ENCODE results near the gene ERG. TPM values are rescaled to one million over a fixed set of nuclear protein-coding genes. Genes with fewer than 3 reads are reported as not detected.

Gene ERG
- total and polyA plus RNA-seq, 2 of the 13 experiments (the other 11 are each of a cell fraction or from before 2014, with no cell fraction given) = not detected

- POLR2A ChIA-PET = no interaction called here
- no peak overlapping the region for H3K27ac ChIP-seq (ENCODE audit: extremely low read length, insufficient read depth, low read length)
- no peak overlapping the region for H3K4me3 ChIP-seq (replicated peaks in 1 of 3; ENCODE audit: insufficient read depth in 1 of 3, low read depth in 2 of 3, low read length in 3 of 3)
- no peaks in the 10 kb centered on the region for H3K4me1 ChIP-seq (ENCODE audit: insufficient read depth, low read length)
- FAIRE-seq (no peak), ATAC-seq (no peak), DNase-seq (ENCODE audit: low spot score) (no peak)
- BruUV-seq (replicated peaks) = no TSS peak
- no peaks in the 10 kb centered on the region for H3K27me3 ChIP-seq (ENCODE audit: control insufficient read depth in 1 of 2, insufficient read depth in 2 of 2, low read length in 2 of 2)
- 2% methylated on average over 3 of the region's 3 CpGs for WGBS (ENCODE audit: low lambda C conversion rate)
- no peak overlapping the region for H3K4me2 ChIP-seq (ENCODE audit: low read depth, low read length)
- no peaks in the 10 kb centered on the region for H3K36me3 ChIP-seq (replicated peaks in 1 of 2; ENCODE audit: control insufficient read depth in 1 of 2, insufficient read depth in 2 of 2, low read length in 2 of 2)
- in situ Hi-C loops (cut with HindIII; ENCODE audit: extremely low pct_ligation_motif_present, low pct_unique_long_range_greater_than_20kb) (no loop called here), intact Hi-C loops (cut with micrococcal nuclease; ENCODE audit: unreplicated experiment) (no loop called here)
- H3K79me2 ChIP-seq (ENCODE audit: insufficient read depth, low read length) = no peaks in the 10 kb centered on the region
- CTCF ChIA-PET (ENCODE audit: low intra/inter-chr PET ratio, low total read pairs) = no interaction called here
- H3K9me3 ChIP-seq (ENCODE audit: low read length) = no peaks in the 10 kb centered on the region
- H2AFZ ChIP-seq (ENCODE audit: low read length) = no peak overlapping the region
- no peak overlapping the region for H3K9ac ChIP-seq (ENCODE audit: insufficient read depth, low read depth, low read length)
- H4K20me1 ChIP-seq (ENCODE audit: insufficient read depth, low read length) = no peaks in the 10 kb centered on the region
- TF ChIP-seq JUND (CRISPR knock-in tag; IDR thresholded peaks at IDR 0.05) (no peak), ZNF784 (CRISPR knock-in tag; IDR thresholded peaks at IDR 0.05; ENCODE audit: borderline replicate concordance) (no peak), MATR3 (CRISPR knock-in tag; IDR thresholded peaks at IDR 0.05) (no peak), NFAT5 (CRISPR knock-in tag; IDR thresholded peaks at IDR 0.05) (no peak), ZBED4 (CRISPR knock-in tag; IDR thresholded peaks at IDR 0.05; ENCODE audit: borderline replicate concordance) (no peak), ZSCAN12 (CRISPR knock-in tag; IDR thresholded peaks at IDR 0.05) (no peak), FUBP1 (CRISPR knock-in tag; IDR thresholded peaks at IDR 0.05; ENCODE audit: borderline replicate concordance) (no peak), CBX5 (CRISPR knock-in tag; IDR thresholded peaks at IDR 0.05; ENCODE audit: borderline replicate concordance) (no peak), IRF9 (CRISPR knock-in tag; IDR thresholded peaks at IDR 0.05; ENCODE audit: borderline replicate concordance) (no peak), MAFK (conservative IDR thresholded peaks at IDR 0.05 in 1 of 2, IDR thresholded peaks at IDR 0.05 in 1 of 2; ENCODE audit: low read length in 2 of 2) (no peak), PAWR (CRISPR knock-in tag; IDR thresholded peaks at IDR 0.05; ENCODE audit: borderline replicate concordance) (no peak)
Measured at GRCh38 chr21:38409907-38410306, 88.4 kb downstream of the ERG start.

Data from HepG2 (cell line).